ENCODE measurements around the gene RAC3.

GRCh38 chr17:82015311-82015971, 16.0 kb upstream of the RAC3 start:
- TF ChIP-seq CTCF (conservative IDR thresholded peaks at IDR 0.05; ENCODE audit: low read length), result no peak
- TF ChIP-seq EZH2phosphoT487 (IDR thresholded peaks at IDR 0.05; ENCODE audit: borderline replicate concordance, low read depth, low read length), result no peak

Data from OCI-LY7 (cell line).